GM12878 (cell line): Measurements from ENCODE around the gene C20orf202. TPM values are rescaled to one million over a fixed set of nuclear protein-coding genes. Genes with fewer than 3 reads are reported as not detected.

Experiments
- ATAC-seq: fragments of 200-7000 bp; cut with Tn5 transposase; 3 replicates; pipeline ENCODE4 v1.9.1; 2020; ENCODE audit warnings: mild to moderate bottlenecking, moderate library complexity
- BruUV-seq: library from RNA; stranded (reverse); fragments of 400-500 nt; replicated peaks from 2 replicates; lab custom pipeline; 2021; lab: Mats Ljungman, UMichigan
- CTCF ChIA-PET: fragments of 300-600 bp; sonication (Branson Sonifier 250); formaldehyde crosslinking; extraction: SDS; loops from one replicate; lab custom pipeline; 2021; ENCODE audit warnings: inconsistent platforms; lab: Yijun Ruan, JAX
- POLR2A ChIA-PET: fragments of 350-600 bp; formaldehyde crosslinking; extraction: SDS; loops from one replicate; lab custom pipeline; 2021; ENCODE audit warnings: inconsistent platforms; lab: Charles Lee
- RAD21 ChIA-PET: fragments of 300-600 bp; sonication (Branson Sonifier 250); formaldehyde crosslinking; loops from one replicate; lab custom pipeline; 2023; ENCODE audit warnings: antibody characterized with exemption; ENCODE audit not compliant: unreplicated experiment; lab: Charles Lee
- SMC1A ChIA-PET: fragments of 300-600 bp; sonication (Branson Sonifier 250); formaldehyde crosslinking; loops from one replicate; lab custom pipeline; 2023; ENCODE audit not compliant: unreplicated experiment, uncharacterized antibody; lab: Charles Lee
- DNase-seq: peaks from one replicate; pipeline ENCODE4 v3.0.0-alpha.2; 2011; ENCODE audit warnings: low read depth, low spot score
- FAIRE-seq: peaks from 3 replicates; lab custom pipeline; 2011; peaks lifted over from hg19 to GRCh38; lab: Jason Lieb, UNC
- H2AFZ ChIP-seq: 2 replicates; pipeline ENCODE4 v1.6.0; 2011; ENCODE audit warnings: low read depth, low read length, control low read depth; ENCODE audit not compliant: control insufficient read depth
- H3K27ac ChIP-seq: 2 replicates; pipeline ENCODE4 v1.5.1; 2011; ENCODE audit warnings: control low read depth; ENCODE audit not compliant: control insufficient read depth, insufficient read depth
- H3K27me3 ChIP-seq, 2 experiments: replicated peaks in 1 of 2; 2 replicates each; pipeline versions ENCODE4 v1.6.0 to v1.6.1; 2011; ENCODE audit warnings: low read length in 1 of 2; ENCODE audit not compliant: control insufficient read depth in 2 of 2, insufficient read depth in 2 of 2
- H3K36me3 ChIP-seq, 2 experiments: 2 replicates each; pipeline ENCODE4 v1.5.1; 2011; ENCODE audit warnings: low read length in 1 of 2; ENCODE audit not compliant: control insufficient read depth in 2 of 2, insufficient read depth in 2 of 2
- H3K4me1 ChIP-seq: 2 replicates; pipeline ENCODE4 v1.6.1; 2011; ENCODE audit warnings: mild to moderate bottlenecking, low read length, moderate library complexity, mixed read lengths; ENCODE audit not compliant: control insufficient read depth, insufficient read depth
- H3K4me2 ChIP-seq: 2 replicates; pipeline ENCODE4 v1.6.0; 2011; ENCODE audit warnings: control low read depth; ENCODE audit not compliant: control insufficient read depth, insufficient read depth
- H3K4me3 ChIP-seq: fragments of 200-600 bp; sonication (generic); 2 replicates; pipeline ENCODE4 v1.5.1; 2016
- H3K79me2 ChIP-seq: 2 replicates; pipeline ENCODE4 v1.6.0; 2011; ENCODE audit warnings: low read length; ENCODE audit not compliant: control insufficient read depth, insufficient read depth
- H3K9ac ChIP-seq: 2 replicates; pipeline ENCODE4 v1.8.0; 2011; ENCODE audit warnings: low read length, control low read depth, mixed read lengths; ENCODE audit not compliant: control insufficient read depth, insufficient read depth
- H3K9me3 ChIP-seq: replicated peaks from 3 replicates; pipeline ENCODE4 v1.5.1; 2011; ENCODE audit warnings: mild to moderate bottlenecking, low read length; ENCODE audit not compliant: control insufficient read depth, insufficient read depth
- H4K20me1 ChIP-seq: 2 replicates; pipeline ENCODE4 v1.6.0; 2011; ENCODE audit not compliant: control insufficient read depth, insufficient read depth
- CHD4 ChIP-seq: fragments of 200-600 bp; sonication (generic); IDR thresholded peaks from 2 replicates; pipeline ENCODE4 v1.6.1; 2016; ENCODE audit warnings: mild to moderate bottlenecking
- E4F1 ChIP-seq: fragments of 450-650 bp; IDR thresholded peaks from 2 replicates; pipeline ENCODE4 v1.6.1; 2018; ENCODE audit warnings: borderline replicate concordance, mild to moderate bottlenecking; ENCODE audit not compliant: partially characterized antibody
- IKZF2 ChIP-seq, 2 experiments: fragments of 450-650 bp; IDR thresholded peaks; 2 replicates each; pipeline ENCODE4 v1.6.1; 2017; ENCODE audit warnings: mild to moderate bottlenecking in 2 of 2, moderate library complexity in 2 of 2
- KAT2A ChIP-seq: conservative IDR thresholded peaks from 2 replicates; pipeline ENCODE4 v1.6.1; 2011; ENCODE audit warnings: low read depth, low read length; ENCODE audit not compliant: control insufficient read depth
- NFIC ChIP-seq: IDR thresholded peaks from 2 replicates; pipeline ENCODE4 v1.6.1; 2012; ENCODE audit warnings: low read depth, mild to moderate bottlenecking, inconsistent platforms, low read length, moderate library complexity
- SPI1 ChIP-seq: IDR thresholded peaks from 2 replicates; pipeline ENCODE4 v1.6.1; 2011; ENCODE audit warnings: low read depth, mild to moderate bottlenecking, low read length, moderate library complexity, borderline replicate concordance; ENCODE audit not compliant: insufficient read depth
- ZNF274 ChIP-seq: IDR thresholded peaks from one replicate; pipeline ENCODE4 v1.8.0; 2011; ENCODE audit not compliant: insufficient read length, insufficient read depth
- ZNF592 ChIP-seq: fragments of 450-650 bp; IDR thresholded peaks from 2 replicates; pipeline ENCODE4 v1.6.1; 2017; ENCODE audit warnings: mild to moderate bottlenecking, moderate library complexity
- WGBS: methylation state at CpG from one replicate; pipeline ENCODE4 v1.1.6; 2016; ENCODE audit warnings: low lambda C conversion rate; ENCODE audit not compliant: insufficient replicate concordance, insufficient coverage; ENCODE audit errors: missing lambda C conversion rate; 5-methylcytosine and 5-hydroxymethylcytosine counted together
- in situ Hi-C: fragments of 300-500 bp; cut with MboI; formaldehyde crosslinking; loops from 9 replicates; pipeline ENCODE4 v1.14.3; 2018; ENCODE audit warnings: mixed read lengths
- intact Hi-C: fragments of 100-400 bp; cut with micrococcal nuclease; formaldehyde crosslinking; loops from one replicate; pipeline ENCODE4 v1.14.2; 2022; ENCODE audit not compliant: unreplicated experiment
- polyA plus RNA-seq, 11 experiments: library from polyadenylated mRNA; depleted of rRNA in 4 of 11; unstranded in 6 of 11; stranded (reverse) in 5 of 11; fragments of >200 nt; fragmentation: Nextera tagmentation in 4 of 11; fragmentation: Illumina TruSeq in 1 of 11; extraction: Ambion mirVana in 4 of 11; extraction: Trizol in 1 of 11; gene quantifications; 1 replicate in 1 of 11; 2 replicates in 10 of 11; pipeline versions ENCODE4 v1.2.1 to v1.2.3, GENCODE V29; 2011 to 2016; ENCODE audit warnings: inconsistent platforms in 2 of 11, missing spikeins in 2 of 11, low read depth in 1 of 11
- total RNA-seq, 4 experiments: library from RNA; depleted of rRNA in 3 of 4; stranded (reverse); fragments of >200 nt in 3 of 4; fragmentation: Illumina TruSeq in 1 of 4; extraction: Trizol in 1 of 4; gene quantifications; 2 replicates each; pipeline versions ENCODE4 v1.2.1 to v1.2.3, GENCODE V29; 2013 to 2021
- TF ChIP-seq, protein P1 (sequence below), 3 experiments: IDR thresholded peaks in 2 of 3; conservative IDR thresholded peaks in 1 of 3; 2 replicates each; pipeline ENCODE4 v1.5.1; 2011; ENCODE audit warnings: low read depth in 3 of 3, low read length in 3 of 3, mild to moderate bottlenecking in 3 of 3, control low read depth in 2 of 3, moderate library complexity in 2 of 3, inconsistent platforms in 1 of 3, mixed read lengths in 1 of 3; ENCODE audit not compliant: control insufficient read depth in 2 of 3, insufficient read depth in 1 of 3; ENCODE audit errors: extremely low read depth in 1 of 3
- TF ChIP-seq, protein P2 (sequence below): fragments of 450-650 bp; IDR thresholded peaks from 2 replicates; pipeline ENCODE4 v1.6.1; 2017; ENCODE audit warnings: antibody characterized with exemption, mild to moderate bottlenecking, moderate library complexity

Gene C20orf202
- total and polyA plus RNA-seq, 10 of the 15 experiments (the other 5 are each of a cell fraction or from before 2014, with no cell fraction given), result 0.04 TPM; not detected in 8

DNA sequence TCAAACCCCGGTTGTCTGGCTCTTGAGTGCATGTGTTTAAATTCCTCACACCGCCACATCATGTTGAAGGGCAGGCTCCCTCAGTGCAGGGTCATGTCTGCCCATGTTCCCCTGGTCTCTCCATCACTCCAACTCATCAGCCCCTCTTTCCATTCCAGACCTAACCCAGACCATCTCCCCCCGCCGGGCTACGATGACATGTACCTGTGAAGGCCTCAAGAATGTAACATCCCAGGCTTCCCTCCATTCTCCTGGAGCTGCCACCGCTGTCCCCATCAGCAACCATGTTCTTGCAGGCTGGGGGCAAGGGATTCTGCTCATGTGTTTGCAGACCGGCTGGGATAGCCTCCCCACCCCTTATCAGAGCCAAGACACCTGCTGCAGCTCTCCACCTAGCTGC lies 38.4 kb upstream of the C20orf202 start (continued):
- TF ChIP-seq, protein P1, sequence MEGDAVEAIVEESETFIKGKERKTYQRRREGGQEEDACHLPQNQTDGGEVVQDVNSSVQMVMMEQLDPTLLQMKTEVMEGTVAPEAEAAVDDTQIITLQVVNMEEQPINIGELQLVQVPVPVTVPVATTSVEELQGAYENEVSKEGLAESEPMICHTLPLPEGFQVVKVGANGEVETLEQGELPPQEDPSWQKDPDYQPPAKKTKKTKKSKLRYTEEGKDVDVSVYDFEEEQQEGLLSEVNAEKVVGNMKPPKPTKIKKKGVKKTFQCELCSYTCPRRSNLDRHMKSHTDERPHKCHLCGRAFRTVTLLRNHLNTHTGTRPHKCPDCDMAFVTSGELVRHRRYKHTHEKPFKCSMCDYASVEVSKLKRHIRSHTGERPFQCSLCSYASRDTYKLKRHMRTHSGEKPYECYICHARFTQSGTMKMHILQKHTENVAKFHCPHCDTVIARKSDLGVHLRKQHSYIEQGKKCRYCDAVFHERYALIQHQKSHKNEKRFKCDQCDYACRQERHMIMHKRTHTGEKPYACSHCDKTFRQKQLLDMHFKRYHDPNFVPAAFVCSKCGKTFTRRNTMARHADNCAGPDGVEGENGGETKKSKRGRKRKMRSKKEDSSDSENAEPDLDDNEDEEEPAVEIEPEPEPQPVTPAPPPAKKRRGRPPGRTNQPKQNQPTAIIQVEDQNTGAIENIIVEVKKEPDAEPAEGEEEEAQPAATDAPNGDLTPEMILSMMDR (IDR thresholded peaks at IDR 0.05 in 2 of 3, conservative IDR thresholded peaks at IDR 0.05 in 1 of 3; ENCODE audit: control insufficient read depth in 2 of 3, extremely low read depth in 1 of 3, insufficient read depth in 1 of 3, low read depth in 3 of 3, low read length in 3 of 3), result no peak
- TF ChIP-seq IKZF2 (IDR thresholded peaks at IDR 0.05) (no peak), KAT2A (no peak)
- TF ChIP-seq, protein P2, sequence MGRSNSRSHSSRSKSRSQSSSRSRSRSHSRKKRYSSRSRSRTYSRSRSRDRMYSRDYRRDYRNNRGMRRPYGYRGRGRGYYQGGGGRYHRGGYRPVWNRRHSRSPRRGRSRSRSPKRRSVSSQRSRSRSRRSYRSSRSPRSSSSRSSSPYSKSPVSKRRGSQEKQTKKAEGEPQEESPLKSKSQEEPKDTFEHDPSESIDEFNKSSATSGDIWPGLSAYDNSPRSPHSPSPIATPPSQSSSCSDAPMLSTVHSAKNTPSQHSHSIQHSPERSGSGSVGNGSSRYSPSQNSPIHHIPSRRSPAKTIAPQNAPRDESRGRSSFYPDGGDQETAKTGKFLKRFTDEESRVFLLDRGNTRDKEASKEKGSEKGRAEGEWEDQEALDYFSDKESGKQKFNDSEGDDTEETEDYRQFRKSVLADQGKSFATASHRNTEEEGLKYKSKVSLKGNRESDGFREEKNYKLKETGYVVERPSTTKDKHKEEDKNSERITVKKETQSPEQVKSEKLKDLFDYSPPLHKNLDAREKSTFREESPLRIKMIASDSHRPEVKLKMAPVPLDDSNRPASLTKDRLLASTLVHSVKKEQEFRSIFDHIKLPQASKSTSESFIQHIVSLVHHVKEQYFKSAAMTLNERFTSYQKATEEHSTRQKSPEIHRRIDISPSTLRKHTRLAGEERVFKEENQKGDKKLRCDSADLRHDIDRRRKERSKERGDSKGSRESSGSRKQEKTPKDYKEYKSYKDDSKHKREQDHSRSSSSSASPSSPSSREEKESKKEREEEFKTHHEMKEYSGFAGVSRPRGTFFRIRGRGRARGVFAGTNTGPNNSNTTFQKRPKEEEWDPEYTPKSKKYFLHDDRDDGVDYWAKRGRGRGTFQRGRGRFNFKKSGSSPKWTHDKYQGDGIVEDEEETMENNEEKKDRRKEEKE, result no peak

DNA sequence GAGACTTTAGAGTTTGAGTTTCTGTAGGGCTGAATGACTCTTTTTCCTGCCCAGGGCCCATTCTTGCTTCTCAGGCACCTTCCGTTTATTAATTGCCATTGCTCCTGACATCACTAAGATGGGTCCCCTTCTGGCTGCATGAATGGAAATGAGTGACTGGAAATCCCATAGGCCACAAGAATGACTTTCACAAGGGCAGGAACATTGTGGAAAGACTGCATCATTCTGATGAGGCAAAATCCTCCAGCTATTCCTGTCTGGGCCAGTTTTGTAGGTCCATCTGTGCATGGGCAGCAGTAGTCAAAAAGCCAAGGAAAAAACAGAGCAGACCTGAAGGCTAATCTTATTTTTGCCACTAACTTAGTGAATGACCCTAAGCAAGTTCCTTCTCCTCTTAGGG lies 37.7 kb upstream of the C20orf202 start:
- intact Hi-C loops (no loop called here), in situ Hi-C loops (no loop called here)
- ChIA-PET POLR2A (no interaction called here), SMC1A (no interaction called here), CTCF (interaction anchor here (0.7 kb wide), 1 partner anchor 14 kb away, joined by 3 read pairs; no protein-coding TSS in a partner anchor), RAD21 (no interaction called here)
- Histone ChIP-seq H3K4me1 (peaks cover 7% of the 10 kb centered on the region; the same call in 1 of the 2 replicates), H3K27me3 (no peaks in the 10 kb centered on the region), H3K9me3 (no peaks in the 10 kb centered on the region), H2AFZ (no peak overlapping the region), H3K79me2 (no peaks in the 10 kb centered on the region), H3K36me3 (peaks cover 23 to 55% of the 10 kb centered on the region in 2 experiments), H3K4me2 (no peak overlapping the region), H3K4me3 (no peak overlapping the region), H3K9ac (no peak overlapping the region), H4K20me1 (no peaks in the 10 kb centered on the region), H3K27ac (no peak overlapping the region)
- BruUV-seq, result no TSS peak
- DNase-seq (no peak), ATAC-seq (no peak), FAIRE-seq (no peak)
- 58% methylated on average over 1 of the region's 1 CpG for WGBS
- TF ChIP-seq CHD4, result no peak
- no peak for TF ChIP-seq ZNF592
- TF ChIP-seq ZNF274, result no peak
- no peak for TF ChIP-seq SPI1
- no peak for TF ChIP-seq E4F1
- TF ChIP-seq NFIC, result no peak
